ENCODE results near the gene CD99. TPM values are rescaled to one million over a fixed set of nuclear protein-coding genes. Genes with fewer than 3 reads are reported as not detected.

Gene CD99
- total and polyA plus RNA-seq, 9 of the 15 experiments (the other 6 are each of a cell fraction or from before 2014, with no cell fraction given) = 5.0 to 55.3 (median 34.5) TPM

GRCh38 chrX:2719774-2720447 is 28.8 kb downstream of the CD99 start:
- H3K4me3 ChIP-seq = no peak overlapping the region
- ATAC-seq (no peak), DNase-seq (ENCODE audit: extremely low read depth in 1 of 4, low spot score in 3 of 4) (no peak), FAIRE-seq (no peak)
- no peaks in the 10 kb centered on the region for H3K79me2 ChIP-seq (ENCODE audit: control insufficient read depth, insufficient read depth, low read length)
- H3K9ac ChIP-seq (ENCODE audit: insufficient read depth in 1 of 2, low read depth in 2 of 2, low read length in 2 of 2) = no peak overlapping the region
- intact Hi-C loops (cut with micrococcal nuclease) (no loop called here), in situ Hi-C loops (cut with MboI) (no loop called here)
- H3K36me3 ChIP-seq (ENCODE audit: control insufficient read depth, insufficient read depth, low read length) = peaks cover 10% of the 10 kb centered on the region; the same call in 1 of the 3 replicates
- 51% methylated on average over 10 of the region's 10 CpGs for WGBS (ENCODE audit: insufficient coverage, low coverage, missing lambda C conversion rate)
- no peak overlapping the region for H3K4me2 ChIP-seq (ENCODE audit: insufficient read depth, low read length)
- no peak for TF ChIP-seq FOXK1 (CRISPR knock-in tag; IDR thresholded peaks at IDR 0.05; ENCODE audit: borderline replicate concordance)
- no peak for TF ChIP-seq EP400 (IDR thresholded peaks at IDR 0.05)
- TF ChIP-seq ZNF77 (CRISPR knock-in tag; IDR thresholded peaks at IDR 0.05) = no peak
- TF ChIP-seq ZKSCAN8 (CRISPR knock-in tag; IDR thresholded peaks at IDR 0.05) = no peak
- TF ChIP-seq HNRNPL (IDR thresholded peaks at IDR 0.05; ENCODE audit: low read depth, low read length) = no peak
- TF ChIP-seq TFAM (CRISPR knock-in tag; conservative IDR thresholded peaks at IDR 0.05) = no peak
- TF ChIP-seq SRSF9 (IDR thresholded peaks at IDR 0.05; ENCODE audit: borderline replicate concordance, low read depth, low read length) = no peak
- TF ChIP-seq KDM5B (IDR thresholded peaks at IDR 0.05; ENCODE audit: insufficient replicate concordance, low read depth, low read length) = no peak
- TF ChIP-seq MCM7 (IDR thresholded peaks at IDR 0.05) = no peak
- TF ChIP-seq ZNF175 (CRISPR knock-in tag; IDR thresholded peaks at IDR 0.05; ENCODE audit: low read depth) = no peak
- no peak for TF ChIP-seq HEY1 (CRISPR knock-in tag; IDR thresholded peaks at IDR 0.05; ENCODE audit: borderline replicate concordance)
- ChIA-PET POLR2A (no interaction called here), CTCF (ENCODE audit: low intra/inter-chr PET ratio) (no interaction called here)
- no peak overlapping the region for H3K27ac ChIP-seq (ENCODE audit: extremely low read depth, low read depth, low read length)
- H3K9me1 ChIP-seq (ENCODE audit: control insufficient read depth, insufficient read depth, low read length) = no peaks in the 10 kb centered on the region
- H2AFZ ChIP-seq (ENCODE audit: low read depth, low read length) = no peak overlapping the region
- no peaks in the 10 kb centered on the region for H3K9me3 ChIP-seq (replicated peaks; ENCODE audit: control insufficient read depth, insufficient read depth, low read depth, low read length)
- no peaks in the 10 kb centered on the region for H4K20me1 ChIP-seq (replicated peaks; ENCODE audit: control insufficient read depth, insufficient read depth, low read length)
- BruUV-seq (replicated peaks) = no TSS peak
- no peaks in the 10 kb centered on the region for H3K4me1 ChIP-seq (replicated peaks in 1 of 2; ENCODE audit: control insufficient read depth in 2 of 2, insufficient read depth in 2 of 2, low read length in 2 of 2)
- H3K27me3 ChIP-seq (ENCODE audit: control insufficient read depth in 2 of 2, insufficient read depth in 2 of 2, low read length in 2 of 2) = no peaks in the 10 kb centered on the region
